ENCODE measurements around the gene SLC4A9. TPM values are rescaled to one million over a fixed set of nuclear protein-coding genes. Genes with fewer than 3 reads are reported as not detected.
A peak's percentile ranks its signal among the peaks of the same experiment; 100 is the strongest.

The SLC4A9 gene
- total RNA-seq, 4 donors from 2014 or later = 0.12 to 0.74 (median 0.19) TPM; not detected in 1

DNA sequence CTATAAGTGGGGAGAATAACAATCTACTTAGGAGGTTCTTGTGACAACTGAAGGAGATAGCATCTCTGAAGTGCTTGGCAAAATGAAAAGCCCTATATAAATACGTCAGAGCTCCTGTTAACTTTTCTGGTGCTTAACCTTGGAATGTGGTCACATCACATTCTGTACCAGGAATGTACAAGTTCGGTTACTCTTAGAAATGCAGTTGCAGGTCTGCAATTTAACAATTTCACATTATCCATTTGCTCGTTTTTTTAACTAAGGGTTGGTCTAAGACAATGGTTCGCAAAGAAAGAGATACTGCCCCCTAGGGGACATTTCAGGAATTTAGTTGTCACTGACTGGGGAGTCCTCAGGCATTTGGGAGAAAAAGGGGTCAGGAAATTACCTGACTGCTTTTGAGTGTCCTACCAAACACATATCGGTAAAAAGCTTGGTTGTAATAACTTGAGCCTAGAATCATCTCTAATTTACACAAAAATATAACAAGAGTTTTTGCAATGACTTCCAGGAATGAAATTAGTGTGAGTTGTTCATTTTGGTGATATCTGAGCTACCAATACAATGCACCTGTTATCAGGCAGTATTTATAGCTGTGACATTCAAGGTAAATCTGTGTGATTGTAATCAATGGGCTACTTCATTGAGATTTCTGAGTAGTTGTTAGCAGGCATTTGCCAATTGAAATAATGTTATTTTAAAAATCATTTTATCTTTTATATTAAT, 8.2 kb upstream of the SLC4A9 start:
- TF ChIP-seq, protein P1, sequence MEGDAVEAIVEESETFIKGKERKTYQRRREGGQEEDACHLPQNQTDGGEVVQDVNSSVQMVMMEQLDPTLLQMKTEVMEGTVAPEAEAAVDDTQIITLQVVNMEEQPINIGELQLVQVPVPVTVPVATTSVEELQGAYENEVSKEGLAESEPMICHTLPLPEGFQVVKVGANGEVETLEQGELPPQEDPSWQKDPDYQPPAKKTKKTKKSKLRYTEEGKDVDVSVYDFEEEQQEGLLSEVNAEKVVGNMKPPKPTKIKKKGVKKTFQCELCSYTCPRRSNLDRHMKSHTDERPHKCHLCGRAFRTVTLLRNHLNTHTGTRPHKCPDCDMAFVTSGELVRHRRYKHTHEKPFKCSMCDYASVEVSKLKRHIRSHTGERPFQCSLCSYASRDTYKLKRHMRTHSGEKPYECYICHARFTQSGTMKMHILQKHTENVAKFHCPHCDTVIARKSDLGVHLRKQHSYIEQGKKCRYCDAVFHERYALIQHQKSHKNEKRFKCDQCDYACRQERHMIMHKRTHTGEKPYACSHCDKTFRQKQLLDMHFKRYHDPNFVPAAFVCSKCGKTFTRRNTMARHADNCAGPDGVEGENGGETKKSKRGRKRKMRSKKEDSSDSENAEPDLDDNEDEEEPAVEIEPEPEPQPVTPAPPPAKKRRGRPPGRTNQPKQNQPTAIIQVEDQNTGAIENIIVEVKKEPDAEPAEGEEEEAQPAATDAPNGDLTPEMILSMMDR (IDR thresholded peaks at IDR 0.05) = peak in 2 of 3 donors; percentile 28 to 33
- DNase-seq (ENCODE audit: low spot score) (no peak), ATAC-seq (ENCODE audit: low FRiP score) (no peak)

DNA sequence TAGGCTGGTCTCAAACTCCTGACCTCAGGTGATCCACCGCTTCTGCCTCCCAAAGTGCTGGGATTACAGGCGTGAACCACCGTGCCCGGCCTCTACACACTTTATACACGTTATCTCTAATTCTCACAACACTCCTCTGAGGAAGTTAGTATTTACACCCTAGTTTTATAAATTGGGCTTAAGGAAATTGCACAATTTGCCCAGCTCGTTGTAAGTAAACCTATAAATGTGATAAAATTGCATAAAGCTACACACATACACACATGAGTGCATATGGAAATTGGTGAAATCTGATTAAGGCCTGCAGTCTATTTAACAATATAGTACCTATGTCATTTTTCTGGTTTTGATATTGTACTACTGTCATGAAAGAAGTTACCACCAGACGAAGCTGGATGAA, 4.4 kb upstream of the SLC4A9 start:
- ATAC-seq (ENCODE audit: low FRiP score) (no peak), DNase-seq (ENCODE audit: low spot score) (no peak)
- TF ChIP-seq, protein P1 (IDR thresholded peaks at IDR 0.05) = no peak

DNA sequence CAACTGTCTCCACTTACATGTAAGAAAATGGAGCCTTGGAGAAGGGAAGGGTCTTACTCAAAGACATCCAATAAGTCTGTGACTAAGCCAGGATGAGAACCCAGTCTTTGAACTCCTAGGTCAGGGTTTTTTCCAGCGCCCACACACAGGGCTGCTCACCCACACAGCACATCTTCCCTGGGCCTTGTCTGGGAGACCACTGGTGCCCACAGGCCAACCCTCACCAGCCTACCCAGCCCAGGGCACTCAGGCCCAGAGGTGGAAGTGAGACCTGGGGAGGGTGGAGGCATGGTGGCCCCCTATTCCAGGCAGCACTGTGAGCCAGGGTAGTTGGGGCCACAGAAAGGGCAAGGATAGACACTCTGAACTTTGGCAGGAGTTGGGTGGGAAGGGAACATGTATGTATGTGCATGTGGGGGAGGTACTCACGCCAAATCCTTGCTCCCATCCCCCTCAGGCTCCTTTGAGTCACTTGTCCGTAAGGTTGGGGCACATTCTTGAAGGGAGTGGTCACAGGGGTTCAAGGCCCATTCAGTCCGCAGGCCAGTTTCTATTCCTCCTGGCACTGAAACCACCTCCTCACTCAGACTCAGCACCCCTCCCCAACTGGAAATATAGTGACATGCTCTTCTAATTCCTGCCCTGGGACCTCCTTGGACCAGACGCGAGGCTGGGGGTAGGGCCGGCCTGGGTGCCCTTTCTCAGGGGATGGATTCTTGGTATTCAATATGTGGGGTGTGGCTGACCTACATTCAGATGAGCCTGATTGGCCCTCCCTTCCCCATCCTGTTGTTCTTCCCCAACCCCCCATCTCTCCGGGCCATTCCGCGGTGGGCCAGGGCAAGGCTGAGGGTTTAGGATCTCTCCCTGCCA, 2.9 kb upstream of the SLC4A9 start:
- peak; percentile 5 for ATAC-seq (ENCODE audit: low FRiP score)
- no peak for DNase-seq (ENCODE audit: low spot score)
- TF ChIP-seq, protein P1 (IDR thresholded peaks at IDR 0.05) = no peak

GRCh38 chr5:140357726-140358093, 2.3 kb upstream of the SLC4A9 start:
- DNase-seq (ENCODE audit: low spot score) (peak; percentile 52), ATAC-seq (ENCODE audit: low FRiP score) (peak; percentile 93)
- TF ChIP-seq, protein P1 (IDR thresholded peaks at IDR 0.05) = peak in 2 of 3 donors; percentile 37 to 82

DNA sequence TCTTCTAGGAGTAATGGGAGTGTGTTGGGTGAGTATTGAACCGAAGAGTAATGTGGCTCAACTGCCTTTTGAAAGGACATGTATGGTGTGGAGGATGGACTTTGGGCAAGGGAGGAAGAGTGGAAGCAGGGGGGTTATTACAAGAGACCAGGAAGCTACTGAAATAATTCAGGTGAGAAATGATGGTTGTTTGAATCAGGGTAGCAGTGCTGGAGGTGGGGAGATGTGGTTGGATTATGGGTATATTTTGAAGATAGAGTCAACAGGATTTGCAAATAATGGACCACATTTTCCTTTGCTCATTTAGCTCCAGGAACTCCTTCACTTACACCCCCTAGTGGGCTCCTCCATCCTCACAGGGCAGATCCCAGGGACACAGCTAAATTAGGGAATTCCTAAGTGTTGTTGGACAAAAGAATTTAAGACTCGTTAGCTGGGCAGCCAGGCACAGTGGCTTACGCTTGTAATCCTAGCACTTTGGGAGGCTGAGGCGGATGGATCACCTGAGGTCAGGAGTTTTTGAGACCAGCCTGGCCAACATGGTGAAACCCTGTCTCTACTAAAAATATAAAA, 1.2 kb upstream of the SLC4A9 start:
- DNase-seq (ENCODE audit: low spot score) (no peak), ATAC-seq (ENCODE audit: low FRiP score) (no peak)
- TF ChIP-seq, protein P1 (IDR thresholded peaks at IDR 0.05) = no peak

GRCh38 chr5:140360681-140361479, 886 bp downstream of the SLC4A9 start:
- DNase-seq (ENCODE audit: low spot score) (no peak), ATAC-seq (ENCODE audit: low FRiP score) (no peak)
- TF ChIP-seq, protein P1 (IDR thresholded peaks at IDR 0.05) = no peak

All from omental fat pad (tissue), 4 donors.